Measurements from ENCODE around the gene ARL15.

The ARL15 gene

GRCh38 chr5:54337523-54337922 is 27.1 kb upstream of the ARL15 start:
- no peak overlapping the region for H3K4me3 ChIP-seq
- TF ChIP-seq EZH2 (IDR thresholded peaks at IDR 0.05) (no peak), POLR2AphosphoS5 (IDR thresholded peaks at IDR 0.05; ENCODE audit: borderline replicate concordance, low read depth, low read length) (no peak), FOXP2 (optimal IDR thresholded peaks at IDR 0.05; ENCODE audit: control extremely low read depth, extremely low read length, insufficient read depth) (no peak)
- no peak overlapping the region for H3K9ac ChIP-seq (ENCODE audit: insufficient read length)
- no peak overlapping the region for H3K27ac ChIP-seq
- no peaks in the 10 kb centered on the region for H3K36me3 ChIP-seq (ENCODE audit: insufficient read depth, low read length)
- DNase-seq (ENCODE audit: low read depth, low spot score), result no peak
- peaks cover 4% of the 10 kb centered on the region; the same call in 1 of the 2 replicates for H3K9me3 ChIP-seq (ENCODE audit: low read depth, low read length)

DNA sequence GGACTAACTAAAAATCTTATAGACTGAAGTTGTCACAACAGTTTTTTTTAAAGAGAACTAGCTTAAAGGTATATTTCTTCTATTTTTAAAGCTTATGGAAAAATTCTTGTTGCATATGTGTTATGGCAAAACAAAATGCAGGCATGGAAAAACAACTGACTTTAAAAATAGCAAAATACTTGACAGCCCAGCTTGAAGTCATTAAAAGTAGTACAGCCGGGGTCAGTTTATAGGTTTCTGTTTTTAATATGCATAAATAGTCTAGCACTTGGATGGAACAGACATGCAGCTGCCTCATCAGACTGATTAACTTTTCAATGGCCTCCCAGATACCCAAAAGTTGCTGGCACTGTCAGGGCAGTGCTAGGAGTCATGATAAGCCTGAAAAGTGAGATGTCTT is 22.3 kb upstream of the ARL15 start:
- Histone ChIP-seq H3K9me3 (ENCODE audit: low read depth, low read length) (peaks cover 4% of the 10 kb centered on the region; the same call in 1 of the 2 replicates), H3K9ac (ENCODE audit: insufficient read length) (no peak overlapping the region), H3K36me3 (ENCODE audit: insufficient read depth, low read length) (no peaks in the 10 kb centered on the region), H3K4me3 (no peak overlapping the region), H3K27ac (no peak overlapping the region)
- no peak for TF ChIP-seq EZH2 (IDR thresholded peaks at IDR 0.05)
- no peak for TF ChIP-seq POLR2AphosphoS5 (IDR thresholded peaks at IDR 0.05; ENCODE audit: borderline replicate concordance, low read depth, low read length)
- no peak for TF ChIP-seq FOXP2 (optimal IDR thresholded peaks at IDR 0.05; ENCODE audit: control extremely low read depth, extremely low read length, insufficient read depth)
- no peak for DNase-seq (ENCODE audit: low read depth, low spot score)

- Histone ChIP-seq H3K9ac (ENCODE audit: insufficient read length) (no peak overlapping the region), H3K36me3 (ENCODE audit: insufficient read depth, low read length) (no peaks in the 10 kb centered on the region), H3K27ac (no peak overlapping the region), H3K9me3 (ENCODE audit: low read depth, low read length) (no peaks in the 10 kb centered on the region; the same call in 1 of the 2 replicates), H3K4me3 (no peak overlapping the region)
- TF ChIP-seq FOXP2 (optimal IDR thresholded peaks at IDR 0.05; ENCODE audit: control extremely low read depth, extremely low read length, insufficient read depth) (no peak), POLR2AphosphoS5 (IDR thresholded peaks at IDR 0.05; ENCODE audit: borderline replicate concordance, low read depth, low read length) (no peak), EZH2 (IDR thresholded peaks at IDR 0.05) (no peak)
- DNase-seq (ENCODE audit: low read depth, low spot score), result no peak
Measured at GRCh38 chr5:54329731-54330709, 19.6 kb upstream of the ARL15 start.

GRCh38 chr5:54326662-54327270 is 16.4 kb upstream of the ARL15 start:
- no peaks in the 10 kb centered on the region for H3K36me3 ChIP-seq (ENCODE audit: insufficient read depth, low read length)
- TF ChIP-seq EZH2 (IDR thresholded peaks at IDR 0.05), result no peak
- TF ChIP-seq FOXP2 (optimal IDR thresholded peaks at IDR 0.05; ENCODE audit: control extremely low read depth, extremely low read length, insufficient read depth), result no peak
- no peak for TF ChIP-seq POLR2AphosphoS5 (IDR thresholded peaks at IDR 0.05; ENCODE audit: borderline replicate concordance, low read depth, low read length)
- no peak overlapping the region for H3K9ac ChIP-seq (ENCODE audit: insufficient read length)
- H3K9me3 ChIP-seq (ENCODE audit: low read depth, low read length), result no peaks in the 10 kb centered on the region
- no peak overlapping the region for H3K4me3 ChIP-seq
- H3K27ac ChIP-seq, result no peak overlapping the region
- no peak for DNase-seq (ENCODE audit: low read depth, low spot score)

- H3K4me3 ChIP-seq, result no peak overlapping the region
- no peak overlapping the region for H3K27ac ChIP-seq
- no peaks in the 10 kb centered on the region for H3K36me3 ChIP-seq (ENCODE audit: insufficient read depth, low read length)
- TF ChIP-seq FOXP2 (optimal IDR thresholded peaks at IDR 0.05; ENCODE audit: control extremely low read depth, extremely low read length, insufficient read depth), result no peak
- TF ChIP-seq POLR2AphosphoS5 (IDR thresholded peaks at IDR 0.05; ENCODE audit: borderline replicate concordance, low read depth, low read length), result no peak
- no peak for TF ChIP-seq EZH2 (IDR thresholded peaks at IDR 0.05)
- no peak overlapping the region for H3K9ac ChIP-seq (ENCODE audit: insufficient read length)
- no peak for DNase-seq (ENCODE audit: low read depth, low spot score)
- H3K9me3 ChIP-seq (ENCODE audit: low read depth, low read length), result no peaks in the 10 kb centered on the region
Measured at GRCh38 chr5:54325610-54326311, 15.4 kb upstream of the ARL15 start.

GRCh38 chr5:54325272-54325609 is 14.9 kb upstream of the ARL15 start:
- no peak for DNase-seq (ENCODE audit: low read depth, low spot score)
- Histone ChIP-seq H3K9me3 (ENCODE audit: low read depth, low read length) (no peaks in the 10 kb centered on the region), H3K9ac (ENCODE audit: insufficient read length) (no peak overlapping the region), H3K27ac (no peak overlapping the region), H3K4me3 (no peak overlapping the region), H3K36me3 (ENCODE audit: insufficient read depth, low read length) (no peaks in the 10 kb centered on the region)
- no peak for TF ChIP-seq EZH2 (IDR thresholded peaks at IDR 0.05)
- TF ChIP-seq POLR2AphosphoS5 (IDR thresholded peaks at IDR 0.05; ENCODE audit: borderline replicate concordance, low read depth, low read length), result no peak
- TF ChIP-seq FOXP2 (optimal IDR thresholded peaks at IDR 0.05; ENCODE audit: control extremely low read depth, extremely low read length, insufficient read depth), result no peak

GRCh38 chr5:54324651-54325271 is 14.4 kb upstream of the ARL15 start:
- TF ChIP-seq POLR2AphosphoS5 (IDR thresholded peaks at IDR 0.05; ENCODE audit: borderline replicate concordance, low read depth, low read length), result no peak
- no peak for TF ChIP-seq FOXP2 (optimal IDR thresholded peaks at IDR 0.05; ENCODE audit: control extremely low read depth, extremely low read length, insufficient read depth)
- TF ChIP-seq EZH2 (IDR thresholded peaks at IDR 0.05), result no peak
- H3K27ac ChIP-seq, result no peak overlapping the region
- H3K36me3 ChIP-seq (ENCODE audit: insufficient read depth, low read length), result no peaks in the 10 kb centered on the region
- no peak overlapping the region for H3K4me3 ChIP-seq
- DNase-seq (ENCODE audit: low read depth, low spot score), result no peak
- H3K9me3 ChIP-seq (ENCODE audit: low read depth, low read length), result no peaks in the 10 kb centered on the region
- no peak overlapping the region for H3K9ac ChIP-seq (ENCODE audit: insufficient read length)
